Endodermal cell (in vitro differentiated cells): ENCODE data around the gene RNF41. TPM values are rescaled to one million over a fixed set of nuclear protein-coding genes. Genes with fewer than 3 reads are reported as not detected.

Experiments
- DNase-seq: peaks from one replicate; pipeline ENCODE4 v3.0.0-alpha.2; 2017
- H3K27ac ChIP-seq: 2 replicates; pipeline ENCODE4 v1.5.1; 2013; ENCODE audit warnings: mild to moderate bottlenecking, low read depth, low read length, moderate library complexity
- H3K27me3 ChIP-seq: 2 replicates; pipeline ENCODE4 v1.6.1; 2013; ENCODE audit warnings: mild to moderate bottlenecking, low read length, moderate library complexity; ENCODE audit not compliant: insufficient read depth, control insufficient read depth, poor library complexity, severe bottlenecking
- H3K36me3 ChIP-seq: 2 replicates; pipeline ENCODE4 v1.7.0; 2013; ENCODE audit warnings: mild to moderate bottlenecking, low read length, moderate library complexity; ENCODE audit not compliant: control insufficient read depth, insufficient read depth
- H3K4me1 ChIP-seq: one replicate; pipeline ENCODE4 v1.7.0; 2013; ENCODE audit warnings: low read length; ENCODE audit not compliant: control insufficient read depth, insufficient read depth
- H3K4me3 ChIP-seq: 2 replicates; pipeline ENCODE4 v1.5.1; 2013; ENCODE audit warnings: mild to moderate bottlenecking, low read length, moderate library complexity
- H3K9ac ChIP-seq: 2 replicates; pipeline ENCODE4 v1.6.1; 2013; ENCODE audit warnings: mild to moderate bottlenecking, low read length, moderate library complexity; ENCODE audit not compliant: poor library complexity, severe bottlenecking; ENCODE audit errors: extremely low read depth
- H3K9me3 ChIP-seq: 2 replicates; pipeline ENCODE4 v1.6.1; 2013; ENCODE audit warnings: mild to moderate bottlenecking, low read length, moderate library complexity; ENCODE audit not compliant: control insufficient read depth
- H3K27ac Mint-ChIP-seq: 2 replicates; pipeline ENCODE4 v1.8.0; 2020; ENCODE audit warnings: mixed read lengths
- H3K27me3 Mint-ChIP-seq: 2 replicates; pipeline ENCODE4 v1.8.0; 2021; ENCODE audit warnings: mild to moderate bottlenecking, mixed read lengths; ENCODE audit not compliant: insufficient read depth
- H3K36me3 Mint-ChIP-seq: 2 replicates; pipeline ENCODE4 v1.8.0; 2020; ENCODE audit warnings: low read depth, mixed read lengths
- H3K4me1 Mint-ChIP-seq: 2 replicates; pipeline ENCODE4 v1.8.0; 2020; ENCODE audit warnings: mixed read lengths
- H3K4me3 Mint-ChIP-seq: 2 replicates; pipeline ENCODE4 v1.8.0; 2020; ENCODE audit warnings: mild to moderate bottlenecking, moderate library complexity, mixed read lengths
- H3K9me3 Mint-ChIP-seq: 2 replicates; pipeline ENCODE4 v1.8.0; 2020; ENCODE audit warnings: mild to moderate bottlenecking, mixed read lengths
- CTCF ChIP-seq: fragments of 200-600 bp; sonication (generic); conservative IDR thresholded peaks from 2 replicates; pipeline ENCODE4 v1.5.0; 2021; ENCODE audit warnings: antibody characterized with exemption, mild to moderate bottlenecking
- WGBS, 2 experiments: methylation state at CpG; one replicate each; pipeline versions ENCODE4 v1.1.5 to v1.1.7; 2013; ENCODE audit warnings: missing lambda C conversion rate in 2 of 2, mixed read lengths in 1 of 2; ENCODE audit not compliant: insufficient coverage in 1 of 2, insufficient read length in 1 of 2; 5-methylcytosine and 5-hydroxymethylcytosine counted together
- total RNA-seq, 2 donors: library from RNA; stranded (reverse); fragmentation: NEBNext Ultra II Directional in 1 of 2; extraction: Animal tissue kit (Norgen Biotek cat#: 25700) in 1 of 2; gene quantifications; 2 replicates in 1 of 2; 3 replicates in 1 of 2; pipeline ENCODE4 v1.2.1, GENCODE V29; 2021

Gene RNF41
- total RNA-seq, 2 donors from 2014 or later: 45.8 to 48.9 TPM

- WGBS, 2 experiments: 93 to 94% methylated on average over 9 to 11 of the region's 11 CpGs
- H3K4me1 Mint-ChIP-seq: no peaks in the 10 kb centered on the region
- no peak overlapping the region for H3K4me3 Mint-ChIP-seq
- TF ChIP-seq CTCF: no peak
- H3K36me3 ChIP-seq: peaks cover 3% of the 10 kb centered on the region
- H3K27ac ChIP-seq: no peak overlapping the region
- DNase-seq: no peak
- H3K9ac ChIP-seq: no peak overlapping the region
- H3K9me3 ChIP-seq: no peaks in the 10 kb centered on the region
- H3K4me1 ChIP-seq: no peaks in the 10 kb centered on the region
- peaks cover 8% of the 10 kb centered on the region for H3K27me3 Mint-ChIP-seq
- no peak overlapping the region for H3K4me3 ChIP-seq
- no peak overlapping the region for H3K27ac Mint-ChIP-seq
- H3K27me3 ChIP-seq: no peaks in the 10 kb centered on the region
- H3K36me3 Mint-ChIP-seq: peaks cover 3% of the 10 kb centered on the region
- H3K9me3 Mint-ChIP-seq: no peaks in the 10 kb centered on the region
These were observed 9.5 kb upstream of the RNF41 start for GRCh38 chr12:56231184-56231582.

DNA sequence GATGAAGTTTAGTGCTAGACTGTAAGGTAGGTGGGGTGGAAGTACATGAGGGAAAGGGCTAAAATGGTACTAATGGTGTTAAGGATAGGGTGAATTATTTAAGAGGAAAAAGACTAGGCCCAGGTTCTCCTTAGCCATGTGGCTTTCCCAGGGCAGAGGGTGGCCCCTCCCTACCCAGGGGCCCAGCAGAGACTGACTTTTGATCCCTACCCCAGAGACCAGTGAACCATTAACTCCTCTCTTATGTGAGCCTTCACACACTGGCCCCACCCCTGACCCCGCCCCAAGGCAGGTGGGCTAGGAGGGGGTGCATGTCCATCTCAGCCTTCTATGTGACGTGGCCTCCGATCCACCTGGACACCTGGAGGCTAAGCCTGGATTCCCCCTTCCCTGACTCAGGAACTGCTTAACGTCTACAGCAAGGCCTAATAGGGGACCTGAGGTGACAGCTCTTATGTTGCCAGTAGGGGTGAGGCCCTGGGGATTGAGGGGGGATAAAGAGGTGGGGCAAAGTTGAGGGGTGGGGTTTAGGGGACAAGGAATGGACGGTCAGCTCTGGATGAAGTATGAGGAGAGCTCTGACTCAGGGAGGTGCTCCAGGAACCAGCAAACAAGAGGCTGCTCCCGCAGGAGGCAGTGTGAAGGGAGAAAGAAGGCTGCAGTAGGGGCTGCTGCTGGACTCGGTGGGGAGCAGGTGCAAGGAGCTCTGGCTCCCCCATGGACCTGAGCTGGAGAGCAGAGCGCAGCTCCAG lies 8.9 kb upstream of the RNF41 start:
- peaks cover 3% of the 10 kb centered on the region for H3K36me3 ChIP-seq
- WGBS, 2 experiments: 81 to 87% methylated on average over 5 to 8 of the region's 8 CpGs
- H3K27ac ChIP-seq: no peak overlapping the region
- H3K4me1 ChIP-seq: no peaks in the 10 kb centered on the region
- TF ChIP-seq CTCF: no peak
- Mint-ChIP-seq H3K4me3 (no peak overlapping the region), H3K27ac (no peak overlapping the region), H3K36me3 (peaks cover 5% of the 10 kb centered on the region), H3K4me1 (no peaks in the 10 kb centered on the region), H3K27me3 (peaks cover 8% of the 10 kb centered on the region), H3K9me3 (no peaks in the 10 kb centered on the region)
- H3K9me3 ChIP-seq: no peaks in the 10 kb centered on the region
- H3K27me3 ChIP-seq: no peaks in the 10 kb centered on the region
- H3K9ac ChIP-seq: no peak overlapping the region
- no peak for DNase-seq
- H3K4me3 ChIP-seq: no peak overlapping the region

DNA sequence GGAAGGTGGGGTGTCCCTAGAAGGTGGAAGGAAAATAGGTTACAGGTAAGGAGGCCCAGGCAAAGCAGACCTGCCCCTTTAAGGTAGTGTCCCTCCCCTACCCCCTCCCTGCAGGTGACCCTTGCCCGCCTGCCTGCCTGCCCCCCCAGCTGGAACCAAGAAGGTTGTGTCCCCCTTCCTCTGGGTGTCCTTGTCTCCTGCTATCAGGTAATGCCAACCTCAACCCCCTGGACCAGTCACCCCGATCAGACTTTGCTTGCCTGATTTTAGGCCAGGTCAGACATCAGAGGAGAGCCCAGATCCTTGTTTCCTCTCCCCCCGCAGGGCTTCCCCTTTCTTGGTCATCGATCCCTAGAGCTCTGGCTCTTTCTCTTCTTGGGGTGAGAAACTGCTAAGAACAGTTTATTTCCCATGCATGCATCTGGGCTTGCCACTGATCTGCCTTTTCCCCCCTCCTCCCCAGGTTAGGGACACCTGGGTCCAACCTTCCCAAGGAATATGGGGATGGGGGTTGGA lies 8.3 kb upstream of the RNF41 start, which contains the start of gene SLC39A5:
TSS of gene SLC39A5 (plus strand) at position 136 of the 516 bp plus-strand sequence. CDS start 1,224 bp downstream, outside the sequence.
- no peaks in the 10 kb centered on the region for H3K27me3 ChIP-seq
- no peak within 1 kb of the TSS for H3K9ac ChIP-seq
- no peak within 1 kb of the TSS for H3K27ac ChIP-seq
- no peaks in the 10 kb centered on the region for H3K9me3 Mint-ChIP-seq
- H3K4me3 ChIP-seq: no peak within 1 kb of the TSS
- H3K27ac Mint-ChIP-seq: no peak within 1 kb of the TSS
- H3K4me3 Mint-ChIP-seq: no peak within 1 kb of the TSS
- no peaks in the 10 kb centered on the region for H3K4me1 ChIP-seq
- peaks cover 3% of the 10 kb centered on the region for H3K36me3 ChIP-seq
- WGBS, 2 experiments: 92 to 100% methylated on average over 1 to 4 of the region's 4 CpGs
- H3K4me1 Mint-ChIP-seq: peaks cover 2% of the 10 kb centered on the region
- peaks cover 7% of the 10 kb centered on the region for H3K27me3 Mint-ChIP-seq
- no peaks in the 10 kb centered on the region for H3K9me3 ChIP-seq
- no peak for DNase-seq
- H3K36me3 Mint-ChIP-seq: peaks cover 5% of the 10 kb centered on the region
- TF ChIP-seq CTCF: no peak
